ENCODE data around the gene IQCK.

IQCK gene

GRCh38 chr16:19837331-19837980, 119.4 kb downstream of the IQCK start:
- no peak for DNase-seq (ENCODE audit: low spot score)

- DNase-seq (ENCODE audit: low spot score) = no peak
Observed at GRCh38 chr16:19837984-19838707, 120.1 kb downstream of the IQCK start.

- DNase-seq (ENCODE audit: low spot score) = no peak
Observed at GRCh38 chr16:19840524-19841110, 122.5 kb downstream of the IQCK start.

GRCh38 chr16:19841184-19841583, 123.1 kb downstream of the IQCK start:
- DNase-seq (ENCODE audit: low spot score) = no peak

- DNase-seq (ENCODE audit: low spot score) = no peak
Observed at GRCh38 chr16:19842426-19843157, 124.5 kb downstream of the IQCK start.

GRCh38 chr16:19843371-19843770, 125.3 kb downstream of the IQCK start:
- no peak for DNase-seq (ENCODE audit: low spot score)

GRCh38 chr16:19844945-19845641, 127.0 kb downstream of the IQCK start:
- no peak for DNase-seq (ENCODE audit: low spot score)

- DNase-seq (ENCODE audit: low spot score) = no peak
Observed at GRCh38 chr16:19846436-19846835, 128.4 kb downstream of the IQCK start.

GRCh38 chr16:19848756-19849155, 130.7 kb downstream of the IQCK start:
- no peak for DNase-seq (ENCODE audit: low spot score)

GRCh38 chr16:19850131-19850817, 132.2 kb downstream of the IQCK start:
- DNase-seq (ENCODE audit: low spot score) = no peak

GRCh38 chr16:19851476-19851875, 133.4 kb downstream of the IQCK start:
- DNase-seq (ENCODE audit: low spot score) = no peak

GRCh38 chr16:19853132-19853741, 135.2 kb downstream of the IQCK start:
- DNase-seq (ENCODE audit: low spot score) = no peak

- no peak for DNase-seq (ENCODE audit: low spot score)
Observed at GRCh38 chr16:19853742-19854542, 135.9 kb downstream of the IQCK start.

GRCh38 chr16:19854543-19854876, 136.4 kb downstream of the IQCK start:
- no peak for DNase-seq (ENCODE audit: low spot score)

- DNase-seq (ENCODE audit: low spot score) = no peak
Observed at GRCh38 chr16:19856120-19856519, 138.0 kb downstream of the IQCK start.

- no peak for DNase-seq (ENCODE audit: low spot score)
Observed at GRCh38 chr16:19857593-19858339, 139.7 kb downstream of the IQCK start.

- DNase-seq (ENCODE audit: low spot score) = no peak
Observed at GRCh38 chr16:19858340-19859018, 140.4 kb downstream of the IQCK start.

GRCh38 chr16:19859166-19859565, 141.1 kb downstream of the IQCK start:
- no peak for DNase-seq (ENCODE audit: low spot score)

GRCh38 chr16:19859603-19860002, 141.5 kb downstream of the IQCK start:
- DNase-seq (ENCODE audit: low spot score) = no peak
